Stimulated activated CD4-positive, alpha-beta T cell treated with anti-CD3 and anti-CD28 coated beads, Interleukin-4, amount 100 ng/mL, for 48 hours (primary cell): Measurements from ENCODE around the gene HOXC13.

Source experiments
- DNase-seq, 2 donors: peaks; one replicate each; pipeline ENCODE4 v3.0.0-alpha.2; 2020; ENCODE audit warnings: low read depth in 2 of 2

HOXC13 gene

GRCh38 chr12:53995378-53996239, 57.0 kb downstream of the HOXC13 start:
- no peak for DNase-seq
